Neural progenitor cell (in vitro differentiated cells): ENCODE measurements around the gene CRACR2B. TPM values are rescaled to one million over a fixed set of nuclear protein-coding genes. Genes with fewer than 3 reads are reported as not detected.

ENCODE experiments used
- DNase-seq: peaks from one replicate; pipeline ENCODE4 v3.0.0-alpha.2; 2016; ENCODE audit warnings: low spot score
- H2AFZ ChIP-seq: fragments of 200-600 bp; sonication (generic); replicated peaks from 2 replicates; pipeline ENCODE4 v1.6.1; 2016; ENCODE audit warnings: antibody characterized with exemption
- H3F3A ChIP-seq: fragments of 200-600 bp; sonication (generic); 2 replicates; pipeline ENCODE4 v1.6.1; 2016; ENCODE audit warnings: antibody characterized with exemption, low read depth
- H3K27ac ChIP-seq: fragments of 200-600 bp; sonication (generic); 2 replicates; pipeline ENCODE4 v1.5.1; 2016; ENCODE audit warnings: mild to moderate bottlenecking
- H3K27me3 ChIP-seq: fragments of 200-600 bp; sonication (generic); 2 replicates; pipeline ENCODE4 v1.6.1; 2016; ENCODE audit warnings: mild to moderate bottlenecking, moderate library complexity
- H3K36me3 ChIP-seq: fragments of 200-600 bp; sonication (generic); 2 replicates; pipeline ENCODE4 v1.5.1; 2016
- H3K4me1 ChIP-seq: fragments of 200-600 bp; sonication (generic); 2 replicates; pipeline ENCODE4 v1.6.1; 2016; ENCODE audit warnings: mixed run types
- H3K4me2 ChIP-seq: fragments of 200-600 bp; sonication (generic); 2 replicates; pipeline ENCODE4 v1.6.1; 2016
- H3K4me3 ChIP-seq: fragments of 200-600 bp; sonication (generic); 2 replicates; pipeline ENCODE4 v1.5.1; 2016
- H3K79me2 ChIP-seq: fragments of 200-600 bp; sonication (generic); 2 replicates; pipeline ENCODE4 v1.6.1; 2016; ENCODE audit warnings: low read depth
- H3K9ac ChIP-seq: fragments of 200-600 bp; sonication (generic); 2 replicates; pipeline ENCODE4 v1.6.1; 2016
- H3K9me3 ChIP-seq: fragments of 200-600 bp; sonication (generic); 2 replicates; pipeline ENCODE4 v1.5.1; 2016; ENCODE audit warnings: low read depth
- H4K20me1 ChIP-seq: fragments of 200-600 bp; sonication (generic); 2 replicates; pipeline ENCODE4 v1.6.1; 2016; ENCODE audit warnings: low read depth
- H3K27ac Mint-ChIP-seq: 3 replicates; pipeline ENCODE4 v1.8.0; 2021; ENCODE audit warnings: mixed read lengths
- H3K27me3 Mint-ChIP-seq: 2 replicates; pipeline ENCODE4 v1.8.0; 2022; ENCODE audit warnings: low read depth, mild to moderate bottlenecking, inconsistent platforms, moderate library complexity, mixed read lengths; ENCODE audit not compliant: insufficient read depth
- H3K36me3 Mint-ChIP-seq: 3 replicates; pipeline ENCODE4 v1.8.0; 2021; ENCODE audit warnings: mixed read lengths
- H3K4me1 Mint-ChIP-seq: 3 replicates; pipeline ENCODE4 v1.8.0; 2021; ENCODE audit warnings: mixed read lengths
- H3K4me3 Mint-ChIP-seq: 3 replicates; pipeline ENCODE4 v1.8.0; 2021; ENCODE audit warnings: mild to moderate bottlenecking, moderate library complexity, mixed read lengths
- H3K9me3 Mint-ChIP-seq: 3 replicates; pipeline ENCODE4 v1.8.0; 2020; ENCODE audit warnings: mixed read lengths
- EZH2 ChIP-seq: fragments of 200-600 bp; sonication (generic); IDR thresholded peaks from 2 replicates; pipeline ENCODE4 v1.6.1; 2017; ENCODE audit warnings: antibody characterized with exemption, mild to moderate bottlenecking, moderate library complexity
- EZH2phosphoT487 ChIP-seq: fragments of 200-600 bp; sonication (generic); IDR thresholded peaks from 2 replicates; pipeline ENCODE4 v1.6.1; 2017; ENCODE audit warnings: antibody characterized with exemption
- total RNA-seq: library from RNA; depleted of rRNA; stranded (reverse); fragments of >200 nt; gene quantifications from 2 replicates; pipeline ENCODE4 v1.2.3, GENCODE V29; 2015; ENCODE audit warnings: low replicate concordance
- TF ChIP-seq, protein P1 (sequence below): fragments of 200-600 bp; sonication (generic); IDR thresholded peaks from 2 replicates; pipeline ENCODE4 v1.5.1; 2017; ENCODE audit warnings: antibody characterized with exemption, mild to moderate bottlenecking

Gene CRACR2B
- total RNA-seq, 1 donor from 2014 or later: 3.9 TPM

DNA sequence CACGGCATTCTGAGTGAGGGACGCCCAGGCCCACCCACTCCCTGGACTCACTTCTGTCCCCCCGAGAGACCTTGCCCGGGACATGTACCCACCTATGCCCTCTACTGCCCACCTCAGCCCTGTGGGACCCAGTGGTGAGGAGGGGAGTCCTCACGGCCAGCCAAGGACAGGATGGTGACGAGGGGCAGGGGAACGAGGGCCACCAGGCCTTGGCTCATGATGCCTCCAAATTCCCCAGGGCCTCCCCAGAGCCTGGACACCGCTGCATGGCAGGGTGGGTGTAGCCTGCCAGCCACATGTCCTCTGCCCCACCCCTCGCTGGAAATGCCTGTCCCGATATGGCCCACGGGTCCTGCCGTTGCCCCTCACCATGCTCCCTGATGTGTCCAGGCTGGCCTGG is 41.1 kb downstream of the CRACR2B start:
- Histone ChIP-seq H3K27me3 (no peaks in the 10 kb centered on the region), H3K79me2 (no peaks in the 10 kb centered on the region), H3F3A (peaks cover 3% of the 10 kb centered on the region), H3K9ac (no peak overlapping the region), H2AFZ (no peak overlapping the region), H3K36me3 (no peaks in the 10 kb centered on the region), H3K4me3 (no peak overlapping the region), H3K9me3 (no peaks in the 10 kb centered on the region), H3K4me2 (no peak overlapping the region), H3K4me1 (no peaks in the 10 kb centered on the region), H3K27ac (no peak overlapping the region), H4K20me1 (peaks cover 19% of the 10 kb centered on the region)
- peaks cover 2% of the 10 kb centered on the region for H3K36me3 Mint-ChIP-seq
- no peak overlapping the region for H3K27ac Mint-ChIP-seq
- H3K4me3 Mint-ChIP-seq: no peak overlapping the region
- TF ChIP-seq EZH2: no peak
- TF ChIP-seq, protein P1, sequence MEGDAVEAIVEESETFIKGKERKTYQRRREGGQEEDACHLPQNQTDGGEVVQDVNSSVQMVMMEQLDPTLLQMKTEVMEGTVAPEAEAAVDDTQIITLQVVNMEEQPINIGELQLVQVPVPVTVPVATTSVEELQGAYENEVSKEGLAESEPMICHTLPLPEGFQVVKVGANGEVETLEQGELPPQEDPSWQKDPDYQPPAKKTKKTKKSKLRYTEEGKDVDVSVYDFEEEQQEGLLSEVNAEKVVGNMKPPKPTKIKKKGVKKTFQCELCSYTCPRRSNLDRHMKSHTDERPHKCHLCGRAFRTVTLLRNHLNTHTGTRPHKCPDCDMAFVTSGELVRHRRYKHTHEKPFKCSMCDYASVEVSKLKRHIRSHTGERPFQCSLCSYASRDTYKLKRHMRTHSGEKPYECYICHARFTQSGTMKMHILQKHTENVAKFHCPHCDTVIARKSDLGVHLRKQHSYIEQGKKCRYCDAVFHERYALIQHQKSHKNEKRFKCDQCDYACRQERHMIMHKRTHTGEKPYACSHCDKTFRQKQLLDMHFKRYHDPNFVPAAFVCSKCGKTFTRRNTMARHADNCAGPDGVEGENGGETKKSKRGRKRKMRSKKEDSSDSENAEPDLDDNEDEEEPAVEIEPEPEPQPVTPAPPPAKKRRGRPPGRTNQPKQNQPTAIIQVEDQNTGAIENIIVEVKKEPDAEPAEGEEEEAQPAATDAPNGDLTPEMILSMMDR: no peak
- TF ChIP-seq EZH2phosphoT487: no peak
- H3K27me3 Mint-ChIP-seq: peaks cover 4% of the 10 kb centered on the region
- no peaks in the 10 kb centered on the region for H3K9me3 Mint-ChIP-seq
- no peak for DNase-seq
- peaks cover 2% of the 10 kb centered on the region for H3K4me1 Mint-ChIP-seq

DNA sequence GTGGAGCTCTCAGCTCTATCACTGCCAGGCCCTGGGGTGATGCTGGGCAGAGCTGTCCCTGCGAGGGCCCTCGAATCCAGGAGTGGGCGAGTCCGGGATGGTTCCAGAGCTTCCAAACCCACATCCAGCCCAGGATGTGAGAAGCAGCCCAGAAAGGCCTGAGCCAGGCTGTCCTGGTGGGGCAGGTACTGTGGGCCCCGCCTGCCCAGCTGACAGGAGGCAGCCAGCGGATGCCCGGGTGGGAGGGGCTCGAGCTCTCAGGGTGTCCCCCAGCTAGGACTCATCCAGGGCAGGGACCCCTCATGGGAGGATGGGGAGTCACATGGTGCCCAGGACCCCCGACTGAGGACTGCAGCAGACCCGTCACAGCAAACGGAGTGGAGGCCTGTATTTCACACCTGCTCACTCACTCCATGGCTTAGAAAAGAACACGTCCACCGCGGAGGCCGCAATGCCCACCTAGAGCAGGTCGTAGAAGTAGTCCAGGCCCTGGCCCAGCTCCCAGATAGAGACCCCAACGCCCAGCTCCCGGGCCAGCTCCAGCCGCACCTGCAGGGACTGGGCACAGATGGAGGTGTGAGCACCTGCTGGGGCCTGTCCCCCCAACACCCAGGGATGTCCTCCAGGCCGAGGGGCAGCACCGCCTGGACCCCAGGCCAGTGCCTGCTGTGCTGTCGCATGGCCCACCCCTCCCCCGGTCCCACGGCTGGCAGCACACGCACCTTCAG is 41.8 kb downstream of the CRACR2B start:
- H3K4me3 Mint-ChIP-seq: no peak overlapping the region
- H3K36me3 Mint-ChIP-seq: peaks cover 3% of the 10 kb centered on the region
- Histone ChIP-seq H3K9ac (no peak overlapping the region), H2AFZ (no peak overlapping the region), H3K4me3 (no peak overlapping the region), H4K20me1 (peaks cover 19% of the 10 kb centered on the region), H3K79me2 (no peaks in the 10 kb centered on the region), H3F3A (peaks cover 3% of the 10 kb centered on the region), H3K4me2 (no peak overlapping the region), H3K4me1 (no peaks in the 10 kb centered on the region), H3K27me3 (no peaks in the 10 kb centered on the region), H3K36me3 (no peaks in the 10 kb centered on the region), H3K27ac (no peak overlapping the region), H3K9me3 (no peaks in the 10 kb centered on the region)
- peaks cover 4% of the 10 kb centered on the region for H3K27me3 Mint-ChIP-seq
- H3K9me3 Mint-ChIP-seq: no peaks in the 10 kb centered on the region
- H3K27ac Mint-ChIP-seq: no peak overlapping the region
- no peak for DNase-seq
- TF ChIP-seq, protein P1: no peak
- TF ChIP-seq EZH2 (no peak), EZH2phosphoT487 (no peak)
- peaks cover 2% of the 10 kb centered on the region for H3K4me1 Mint-ChIP-seq

DNA sequence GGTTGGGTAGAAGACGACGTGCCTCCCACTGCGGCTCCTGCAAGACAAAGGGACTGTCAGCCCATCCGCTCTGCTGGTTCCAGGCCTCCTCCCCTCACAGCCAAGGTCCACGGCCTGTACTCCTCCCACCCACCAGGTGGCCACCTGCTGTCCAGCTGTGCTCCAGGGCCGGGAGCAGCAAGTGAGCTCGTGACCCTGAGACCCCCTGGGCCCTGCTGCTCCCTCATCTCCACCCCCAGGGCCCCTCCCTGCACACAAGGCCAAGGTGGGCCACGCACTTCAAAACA is 42.4 kb downstream of the CRACR2B start:
- H3K4me2 ChIP-seq: no peak overlapping the region
- H3K4me1 ChIP-seq: no peaks in the 10 kb centered on the region
- no peak for DNase-seq
- no peak overlapping the region for H3K4me3 ChIP-seq
- peaks cover 3% of the 10 kb centered on the region for H3K36me3 Mint-ChIP-seq
- H3K27me3 ChIP-seq: no peaks in the 10 kb centered on the region
- no peak overlapping the region for H3K27ac ChIP-seq
- H3K4me1 Mint-ChIP-seq: no peaks in the 10 kb centered on the region
- H3K9me3 Mint-ChIP-seq: no peaks in the 10 kb centered on the region
- H3K4me3 Mint-ChIP-seq: no peak overlapping the region
- no peaks in the 10 kb centered on the region for H3K36me3 ChIP-seq
- H3K79me2 ChIP-seq: no peaks in the 10 kb centered on the region
- H3K27ac Mint-ChIP-seq: peak overlapping the region; percentile 25
- H3K27me3 Mint-ChIP-seq: peaks cover 4% of the 10 kb centered on the region
- H3F3A ChIP-seq: peaks cover 3% of the 10 kb centered on the region
- no peaks in the 10 kb centered on the region for H3K9me3 ChIP-seq
- H2AFZ ChIP-seq: no peak overlapping the region
- peaks cover 19% of the 10 kb centered on the region for H4K20me1 ChIP-seq
- no peak for TF ChIP-seq EZH2phosphoT487
- TF ChIP-seq EZH2: no peak
- TF ChIP-seq, protein P1: no peak
- no peak overlapping the region for H3K9ac ChIP-seq
